HEK293 (cell line): ENCODE measurements around the gene RUFY4.

ENCODE experiments used
- KLF1 ChIP-seq: fragments of 450-650 bp; formaldehyde crosslinking; IDR thresholded peaks from 2 replicates; pipeline ENCODE4 v1.5.1; 2016; ENCODE audit warnings: missing biosample characterization, missing genetic modification characterization
- MZF1 ChIP-seq: fragments of 450-650 bp; formaldehyde crosslinking; IDR thresholded peaks from 2 replicates; pipeline ENCODE4 v1.5.1; 2017; ENCODE audit warnings: missing biosample characterization, missing genetic modification characterization, borderline replicate concordance
- ZBTB7A ChIP-seq: fragments of 450-650 bp; formaldehyde crosslinking; IDR thresholded peaks from 2 replicates; pipeline ENCODE4 v1.5.1; 2016; ENCODE audit warnings: low read depth, missing biosample characterization, missing genetic modification characterization
- ZNF473 ChIP-seq: fragments of 450-650 bp; formaldehyde crosslinking; IDR thresholded peaks from 2 replicates; pipeline ENCODE4 v1.5.1; 2017; ENCODE audit warnings: missing biosample characterization, missing genetic modification characterization
- TF ChIP-seq, protein P1 (sequence below): fragments of 450-650 bp; formaldehyde crosslinking; IDR thresholded peaks from 2 replicates; pipeline ENCODE4 v1.5.1; 2016; ENCODE audit warnings: missing biosample characterization, missing genetic modification characterization
- TF ChIP-seq, protein P2 (sequence below): fragments of 450-650 bp; formaldehyde crosslinking; IDR thresholded peaks from 2 replicates; pipeline ENCODE4 v1.5.1; 2016; ENCODE audit warnings: missing biosample characterization, missing genetic modification characterization

DNA sequence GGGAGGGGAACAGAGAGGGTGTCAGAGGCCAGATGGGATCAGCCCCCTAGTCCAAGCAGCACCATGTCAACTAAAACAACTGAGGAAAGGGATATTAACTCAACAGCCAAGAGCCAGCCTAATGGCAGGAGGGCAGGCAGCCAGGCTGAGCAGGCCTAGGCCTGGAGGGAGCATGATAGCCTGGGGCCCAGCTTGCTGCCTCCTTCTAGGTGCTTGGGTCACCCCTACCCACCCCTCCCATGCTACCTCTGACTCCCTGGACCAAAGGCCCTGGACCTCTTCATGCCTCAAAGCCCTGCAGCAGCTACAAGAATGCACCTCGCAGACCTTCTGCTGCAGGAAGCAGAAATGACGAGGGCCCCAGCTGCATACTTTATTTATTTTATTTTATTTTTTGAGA lies 44.2 kb upstream of the RUFY4 start:
- TF ChIP-seq, protein P1, sequence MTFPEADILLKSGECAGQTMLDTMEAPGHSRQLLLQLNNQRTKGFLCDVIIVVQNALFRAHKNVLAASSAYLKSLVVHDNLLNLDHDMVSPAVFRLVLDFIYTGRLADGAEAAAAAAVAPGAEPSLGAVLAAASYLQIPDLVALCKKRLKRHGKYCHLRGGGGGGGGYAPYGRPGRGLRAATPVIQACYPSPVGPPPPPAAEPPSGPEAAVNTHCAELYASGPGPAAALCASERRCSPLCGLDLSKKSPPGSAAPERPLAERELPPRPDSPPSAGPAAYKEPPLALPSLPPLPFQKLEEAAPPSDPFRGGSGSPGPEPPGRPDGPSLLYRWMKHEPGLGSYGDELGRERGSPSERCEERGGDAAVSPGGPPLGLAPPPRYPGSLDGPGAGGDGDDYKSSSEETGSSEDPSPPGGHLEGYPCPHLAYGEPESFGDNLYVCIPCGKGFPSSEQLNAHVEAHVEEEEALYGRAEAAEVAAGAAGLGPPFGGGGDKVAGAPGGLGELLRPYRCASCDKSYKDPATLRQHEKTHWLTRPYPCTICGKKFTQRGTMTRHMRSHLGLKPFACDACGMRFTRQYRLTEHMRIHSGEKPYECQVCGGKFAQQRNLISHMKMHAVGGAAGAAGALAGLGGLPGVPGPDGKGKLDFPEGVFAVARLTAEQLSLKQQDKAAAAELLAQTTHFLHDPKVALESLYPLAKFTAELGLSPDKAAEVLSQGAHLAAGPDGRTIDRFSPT (tag by site-specific recombination) = no peak
- TF ChIP-seq ZNF473 (no peak), KLF1 (tag by site-specific recombination) (no peak), ZBTB7A (tag by site-specific recombination) (no peak), MZF1 (no peak)
- TF ChIP-seq, protein P2, sequence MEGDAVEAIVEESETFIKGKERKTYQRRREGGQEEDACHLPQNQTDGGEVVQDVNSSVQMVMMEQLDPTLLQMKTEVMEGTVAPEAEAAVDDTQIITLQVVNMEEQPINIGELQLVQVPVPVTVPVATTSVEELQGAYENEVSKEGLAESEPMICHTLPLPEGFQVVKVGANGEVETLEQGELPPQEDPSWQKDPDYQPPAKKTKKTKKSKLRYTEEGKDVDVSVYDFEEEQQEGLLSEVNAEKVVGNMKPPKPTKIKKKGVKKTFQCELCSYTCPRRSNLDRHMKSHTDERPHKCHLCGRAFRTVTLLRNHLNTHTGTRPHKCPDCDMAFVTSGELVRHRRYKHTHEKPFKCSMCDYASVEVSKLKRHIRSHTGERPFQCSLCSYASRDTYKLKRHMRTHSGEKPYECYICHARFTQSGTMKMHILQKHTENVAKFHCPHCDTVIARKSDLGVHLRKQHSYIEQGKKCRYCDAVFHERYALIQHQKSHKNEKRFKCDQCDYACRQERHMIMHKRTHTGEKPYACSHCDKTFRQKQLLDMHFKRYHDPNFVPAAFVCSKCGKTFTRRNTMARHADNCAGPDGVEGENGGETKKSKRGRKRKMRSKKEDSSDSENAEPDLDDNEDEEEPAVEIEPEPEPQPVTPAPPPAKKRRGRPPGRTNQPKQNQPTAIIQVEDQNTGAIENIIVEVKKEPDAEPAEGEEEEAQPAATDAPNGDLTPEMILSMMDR (tag by site-specific recombination) = no peak
